ENCODE data around the gene CAV3.

- no peak for TF ChIP-seq CTCF (IDR thresholded peaks at IDR 0.05)
- no peak for TF ChIP-seq POLR2A (IDR thresholded peaks at IDR 0.05)
Measured at GRCh38 chr3:8746780-8747345, 13.3 kb downstream of the CAV3 start.

All from stomach (tissue), 4 donors.